ENCODE measurements around the gene OR10Z1.

Gene OR10Z1

DNA sequence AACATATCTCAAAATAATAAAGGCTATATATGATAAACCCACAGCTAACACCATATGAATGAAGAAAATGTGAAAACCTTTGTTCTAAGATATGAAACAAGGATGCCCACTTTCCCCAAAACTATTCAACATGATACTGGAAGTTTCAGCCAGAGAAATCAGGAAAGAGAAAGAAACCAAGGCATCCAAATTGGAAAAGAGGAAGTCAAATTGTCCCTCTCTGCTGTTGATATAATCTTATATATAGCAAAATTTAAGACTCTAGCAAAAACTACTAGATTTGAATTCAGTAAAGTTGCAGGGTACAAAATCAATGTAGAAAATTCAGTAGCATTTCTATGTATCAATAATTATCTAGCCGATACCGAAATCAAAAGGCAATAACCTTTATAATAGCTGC lies 4.3 kb upstream of the OR10Z1 start:
- no peak for ATAC-seq (ENCODE audit: insufficient read depth, low read depth)
- Histone ChIP-seq H3K4me1 (ENCODE audit: insufficient read depth, low read length) (no peaks in the 10 kb centered on the region), H3K27ac (ENCODE audit: low read length) (no peak overlapping the region), H2AFZ (ENCODE audit: low read depth, low read length) (no peak overlapping the region), H3K79me2 (ENCODE audit: insufficient read depth, low read length) (no peaks in the 10 kb centered on the region), H3K9ac (ENCODE audit: low read depth, low read length) (no peak overlapping the region), H3K4me2 (ENCODE audit: insufficient read depth, low read length) (no peak overlapping the region), H3K36me3 (ENCODE audit: insufficient read depth, low read length) (no peaks in the 10 kb centered on the region), H3K4me3 (ENCODE audit: low read depth in 1 of 2, low read length in 2 of 2) (no peak overlapping the region), H3K27me3 (ENCODE audit: insufficient read depth, low read length, poor library complexity) (peaks cover 9% of the 10 kb centered on the region), H4K20me1 (ENCODE audit: insufficient read depth, low read length) (no peaks in the 10 kb centered on the region), H3K9me3 (ENCODE audit: insufficient read depth, low read length, severe bottlenecking) (peaks cover 12% of the 10 kb centered on the region)
- DNase-seq, result no peak
- no peak for TF ChIP-seq EZH2 (IDR thresholded peaks at IDR 0.05; ENCODE audit: borderline replicate concordance, low read depth, low read length, severe bottlenecking)
- TF ChIP-seq, protein P1, sequence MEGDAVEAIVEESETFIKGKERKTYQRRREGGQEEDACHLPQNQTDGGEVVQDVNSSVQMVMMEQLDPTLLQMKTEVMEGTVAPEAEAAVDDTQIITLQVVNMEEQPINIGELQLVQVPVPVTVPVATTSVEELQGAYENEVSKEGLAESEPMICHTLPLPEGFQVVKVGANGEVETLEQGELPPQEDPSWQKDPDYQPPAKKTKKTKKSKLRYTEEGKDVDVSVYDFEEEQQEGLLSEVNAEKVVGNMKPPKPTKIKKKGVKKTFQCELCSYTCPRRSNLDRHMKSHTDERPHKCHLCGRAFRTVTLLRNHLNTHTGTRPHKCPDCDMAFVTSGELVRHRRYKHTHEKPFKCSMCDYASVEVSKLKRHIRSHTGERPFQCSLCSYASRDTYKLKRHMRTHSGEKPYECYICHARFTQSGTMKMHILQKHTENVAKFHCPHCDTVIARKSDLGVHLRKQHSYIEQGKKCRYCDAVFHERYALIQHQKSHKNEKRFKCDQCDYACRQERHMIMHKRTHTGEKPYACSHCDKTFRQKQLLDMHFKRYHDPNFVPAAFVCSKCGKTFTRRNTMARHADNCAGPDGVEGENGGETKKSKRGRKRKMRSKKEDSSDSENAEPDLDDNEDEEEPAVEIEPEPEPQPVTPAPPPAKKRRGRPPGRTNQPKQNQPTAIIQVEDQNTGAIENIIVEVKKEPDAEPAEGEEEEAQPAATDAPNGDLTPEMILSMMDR (IDR thresholded peaks at IDR 0.05; ENCODE audit: borderline replicate concordance, extremely low read depth, low read length, poor library complexity, severe bottlenecking), result no peak

GRCh38 chr1:158607296-158607695 lies 2.2 kb downstream of the OR10Z1 start:
- Histone ChIP-seq H3K4me2 (ENCODE audit: insufficient read depth, low read length) (no peak overlapping the region), H3K36me3 (ENCODE audit: insufficient read depth, low read length) (no peaks in the 10 kb centered on the region), H4K20me1 (ENCODE audit: insufficient read depth, low read length) (no peaks in the 10 kb centered on the region), H3K4me1 (ENCODE audit: insufficient read depth, low read length) (no peaks in the 10 kb centered on the region), H2AFZ (ENCODE audit: low read depth, low read length) (no peak overlapping the region), H3K9me3 (ENCODE audit: insufficient read depth, low read length, severe bottlenecking) (no peaks in the 10 kb centered on the region), H3K79me2 (ENCODE audit: insufficient read depth, low read length) (no peaks in the 10 kb centered on the region), H3K27ac (ENCODE audit: low read length) (no peak overlapping the region), H3K27me3 (ENCODE audit: insufficient read depth, low read length, poor library complexity) (peaks cover 13% of the 10 kb centered on the region), H3K9ac (ENCODE audit: low read depth, low read length) (no peak overlapping the region), H3K4me3 (ENCODE audit: low read depth in 1 of 2, low read length in 2 of 2) (no peak overlapping the region)
- DNase-seq (no peak), ATAC-seq (ENCODE audit: insufficient read depth, low read depth) (no peak)
- TF ChIP-seq, protein P1 (IDR thresholded peaks at IDR 0.05; ENCODE audit: borderline replicate concordance, extremely low read depth, low read length, poor library complexity, severe bottlenecking), result no peak
- TF ChIP-seq EZH2 (IDR thresholded peaks at IDR 0.05; ENCODE audit: borderline replicate concordance, low read depth, low read length, severe bottlenecking), result no peak

GRCh38 chr1:158611916-158612315 lies 6.8 kb downstream of the OR10Z1 start:
- no peaks in the 10 kb centered on the region for H3K9me3 ChIP-seq (ENCODE audit: insufficient read depth, low read length, severe bottlenecking)
- H3K4me1 ChIP-seq (ENCODE audit: insufficient read depth, low read length), result no peaks in the 10 kb centered on the region
- no peak overlapping the region for H3K27ac ChIP-seq (ENCODE audit: low read length)
- TF ChIP-seq, protein P1 (IDR thresholded peaks at IDR 0.05; ENCODE audit: borderline replicate concordance, extremely low read depth, low read length, poor library complexity, severe bottlenecking), result no peak
- TF ChIP-seq EZH2 (IDR thresholded peaks at IDR 0.05; ENCODE audit: borderline replicate concordance, low read depth, low read length, severe bottlenecking), result no peak
- no peak overlapping the region for H3K9ac ChIP-seq (ENCODE audit: low read depth, low read length)
- DNase-seq (no peak), ATAC-seq (ENCODE audit: insufficient read depth, low read depth) (no peak)
- no peak overlapping the region for H2AFZ ChIP-seq (ENCODE audit: low read depth, low read length)
- no peak overlapping the region for H3K4me2 ChIP-seq (ENCODE audit: insufficient read depth, low read length)
- H3K79me2 ChIP-seq (ENCODE audit: insufficient read depth, low read length), result no peaks in the 10 kb centered on the region
- H3K36me3 ChIP-seq (ENCODE audit: insufficient read depth, low read length), result no peaks in the 10 kb centered on the region
- no peaks in the 10 kb centered on the region for H4K20me1 ChIP-seq (ENCODE audit: insufficient read depth, low read length)
- no peak overlapping the region for H3K4me3 ChIP-seq (ENCODE audit: low read depth in 1 of 2, low read length in 2 of 2)
- peaks cover 11% of the 10 kb centered on the region for H3K27me3 ChIP-seq (ENCODE audit: insufficient read depth, low read length, poor library complexity)

DNA sequence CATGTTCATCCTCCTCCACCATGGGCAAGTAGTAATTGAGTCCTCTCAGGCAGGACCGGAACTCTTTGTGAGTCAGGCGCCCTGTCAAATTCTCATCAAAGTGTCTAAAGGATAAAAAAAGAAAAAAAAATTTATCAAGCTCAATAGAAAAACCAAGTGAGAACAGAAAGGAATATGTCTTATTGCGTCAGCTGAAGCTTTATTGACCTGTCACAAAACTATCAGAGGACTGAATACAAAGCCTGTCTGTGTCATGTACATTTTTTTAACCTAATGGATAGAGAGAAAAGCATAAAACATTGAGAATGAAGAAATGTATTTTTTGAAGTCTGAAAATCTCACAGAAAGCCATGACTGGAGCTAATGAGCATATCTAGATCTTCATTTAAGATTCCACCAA lies 8.7 kb downstream of the OR10Z1 start:
- Histone ChIP-seq H3K4me3 (ENCODE audit: low read depth in 1 of 2, low read length in 2 of 2) (no peak overlapping the region), H2AFZ (ENCODE audit: low read depth, low read length) (no peak overlapping the region), H3K9me3 (ENCODE audit: insufficient read depth, low read length, severe bottlenecking) (no peaks in the 10 kb centered on the region), H3K36me3 (ENCODE audit: insufficient read depth, low read length) (no peaks in the 10 kb centered on the region), H3K79me2 (ENCODE audit: insufficient read depth, low read length) (no peaks in the 10 kb centered on the region), H3K4me2 (ENCODE audit: insufficient read depth, low read length) (no peak overlapping the region), H3K4me1 (ENCODE audit: insufficient read depth, low read length) (no peaks in the 10 kb centered on the region), H3K27me3 (ENCODE audit: insufficient read depth, low read length, poor library complexity) (peaks cover 15% of the 10 kb centered on the region), H3K27ac (ENCODE audit: low read length) (no peak overlapping the region), H3K9ac (ENCODE audit: low read depth, low read length) (no peak overlapping the region), H4K20me1 (ENCODE audit: insufficient read depth, low read length) (no peaks in the 10 kb centered on the region)
- ATAC-seq (ENCODE audit: insufficient read depth, low read depth) (no peak), DNase-seq (no peak)
- TF ChIP-seq, protein P1 (IDR thresholded peaks at IDR 0.05; ENCODE audit: borderline replicate concordance, extremely low read depth, low read length, poor library complexity, severe bottlenecking), result no peak
- no peak for TF ChIP-seq EZH2 (IDR thresholded peaks at IDR 0.05; ENCODE audit: borderline replicate concordance, low read depth, low read length, severe bottlenecking)

All from DND-41 (cell line).